Astrocyte of the hippocampus (primary cell): ENCODE results near the gene IQGAP3.

Experiments
- DNase-seq: peaks from one replicate; pipeline ENCODE4 v3.0.0; 2011; ENCODE audit warnings: low read depth, low spot score

IQGAP3 gene

DNA sequence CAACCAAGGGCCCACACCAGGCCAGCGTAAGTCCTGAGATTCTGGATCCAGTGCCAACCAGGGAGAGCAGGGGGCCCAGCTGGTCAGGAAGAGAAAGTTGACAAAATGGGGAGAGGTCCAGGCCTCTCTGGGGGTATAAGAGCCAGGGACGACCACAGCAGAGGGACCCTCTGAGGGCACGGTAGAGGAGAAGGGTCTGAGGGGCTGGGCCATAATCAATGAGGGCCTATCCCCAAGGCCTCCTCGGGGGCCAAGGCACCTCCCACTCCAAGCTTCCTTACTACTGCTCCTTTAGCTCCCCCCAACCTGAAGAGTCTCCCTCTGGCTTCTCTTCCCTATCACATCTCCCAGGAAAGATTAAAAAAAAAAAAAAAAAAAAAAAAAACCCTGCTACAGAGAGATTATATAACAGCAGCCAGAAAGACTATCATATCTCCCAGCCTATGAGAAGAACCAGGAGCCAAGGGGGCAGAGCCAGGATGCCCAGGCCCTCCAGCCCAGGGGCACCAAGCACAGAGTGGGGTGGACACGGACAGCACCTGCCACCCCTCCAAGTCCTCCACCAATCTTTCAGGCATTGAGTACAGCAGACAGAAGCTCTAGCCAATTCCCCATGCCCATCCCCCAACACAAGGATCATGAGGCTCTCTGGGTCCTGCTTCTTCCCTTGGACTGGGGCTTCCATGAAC, 74.5 kb downstream of the IQGAP3 start:
- no peak for DNase-seq

DNA sequence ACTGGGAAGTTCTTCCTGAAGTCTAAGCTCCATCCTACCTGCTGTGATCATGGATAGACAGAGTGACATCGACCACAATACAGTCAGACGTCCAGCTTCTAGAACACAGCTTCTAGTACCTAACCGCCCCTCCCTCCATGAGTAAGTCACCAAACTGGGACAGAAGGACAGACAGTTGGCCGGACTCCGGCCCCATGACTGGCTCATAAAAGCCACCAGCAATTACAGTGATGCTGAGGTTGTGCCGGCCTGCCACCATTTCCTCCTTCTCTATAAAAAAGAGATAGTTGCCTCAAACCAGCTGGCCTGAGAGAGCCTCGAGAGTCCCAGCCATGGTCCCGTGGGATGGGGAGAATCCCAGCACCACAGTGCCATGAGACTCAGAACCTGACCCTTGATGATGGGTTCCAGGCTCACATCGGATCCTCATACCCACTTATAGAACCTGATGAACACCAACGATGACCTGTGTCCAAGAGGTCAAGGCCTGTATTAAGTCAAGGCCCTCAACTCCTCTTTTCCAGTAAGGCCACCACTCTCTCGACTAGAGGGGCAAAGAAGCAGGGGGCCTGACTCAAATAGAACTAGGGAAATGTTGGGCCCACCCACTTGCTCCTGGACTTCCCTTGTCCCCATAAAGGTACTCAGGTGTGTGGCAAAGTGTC, 75.2 kb downstream of the IQGAP3 start:
- no peak for DNase-seq

DNA sequence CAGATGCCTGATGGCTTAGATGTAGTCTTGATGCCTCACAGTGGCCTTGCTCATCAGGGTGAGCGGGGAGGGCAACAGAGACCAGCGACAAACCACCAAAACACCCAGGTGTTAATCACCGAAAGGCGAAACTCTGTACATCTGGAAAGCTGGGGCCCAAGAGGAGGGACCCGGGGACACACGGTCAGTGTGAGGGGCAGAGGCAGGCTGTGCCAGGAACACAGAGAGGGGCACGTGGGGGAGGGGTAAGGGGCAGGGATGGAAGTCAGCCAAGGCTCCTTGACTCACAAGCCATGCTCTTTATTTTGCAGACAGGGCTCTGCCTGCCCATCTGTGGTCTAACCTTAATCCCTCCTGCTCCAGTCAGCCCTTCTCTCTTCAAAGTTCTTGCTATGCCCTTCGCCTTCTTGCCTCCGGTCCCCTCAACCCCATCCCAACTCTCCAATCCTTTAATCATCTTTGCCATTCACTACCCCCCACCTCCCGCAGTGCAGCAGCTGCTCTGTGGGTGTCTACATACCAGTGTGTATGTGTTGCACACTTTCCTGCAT, 76.1 kb downstream of the IQGAP3 start:
- no peak for DNase-seq

DNA sequence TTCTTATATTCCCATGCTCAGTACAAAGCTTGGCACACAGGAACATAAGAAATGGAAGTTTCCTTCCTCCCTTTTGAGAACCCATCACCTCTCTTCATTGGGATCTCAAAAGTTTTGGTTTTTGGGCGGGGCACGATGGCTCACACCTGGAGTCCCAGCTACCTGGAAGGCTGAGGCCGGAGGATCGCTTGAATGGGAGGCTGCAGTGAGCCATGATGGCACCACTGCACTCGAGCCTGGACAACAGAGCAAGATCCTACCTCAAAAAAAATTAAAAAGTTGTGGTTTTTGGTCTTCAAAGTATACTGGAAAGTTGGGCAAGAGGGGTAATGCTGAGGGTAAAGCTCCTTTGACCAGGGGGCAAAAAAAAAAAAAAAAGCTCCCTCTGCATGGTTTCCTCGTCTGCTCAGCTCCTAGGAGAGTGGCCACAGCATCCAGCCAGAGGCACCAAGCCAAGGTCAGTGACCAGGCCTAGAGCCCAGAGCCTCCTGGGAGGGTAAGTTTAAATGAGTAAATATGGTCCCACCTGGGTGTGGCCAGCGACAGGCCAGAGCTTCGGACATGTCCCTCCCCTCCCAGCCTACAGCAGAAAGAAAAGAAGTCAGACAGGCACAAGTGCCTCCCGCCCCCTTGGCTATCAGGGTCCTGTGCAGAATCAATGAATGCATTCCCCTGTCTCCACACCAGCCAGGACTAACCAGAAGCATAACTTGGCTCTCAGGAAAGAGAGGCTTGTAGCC, 76.8 kb downstream of the IQGAP3 start:
- DNase-seq = no peak

DNA sequence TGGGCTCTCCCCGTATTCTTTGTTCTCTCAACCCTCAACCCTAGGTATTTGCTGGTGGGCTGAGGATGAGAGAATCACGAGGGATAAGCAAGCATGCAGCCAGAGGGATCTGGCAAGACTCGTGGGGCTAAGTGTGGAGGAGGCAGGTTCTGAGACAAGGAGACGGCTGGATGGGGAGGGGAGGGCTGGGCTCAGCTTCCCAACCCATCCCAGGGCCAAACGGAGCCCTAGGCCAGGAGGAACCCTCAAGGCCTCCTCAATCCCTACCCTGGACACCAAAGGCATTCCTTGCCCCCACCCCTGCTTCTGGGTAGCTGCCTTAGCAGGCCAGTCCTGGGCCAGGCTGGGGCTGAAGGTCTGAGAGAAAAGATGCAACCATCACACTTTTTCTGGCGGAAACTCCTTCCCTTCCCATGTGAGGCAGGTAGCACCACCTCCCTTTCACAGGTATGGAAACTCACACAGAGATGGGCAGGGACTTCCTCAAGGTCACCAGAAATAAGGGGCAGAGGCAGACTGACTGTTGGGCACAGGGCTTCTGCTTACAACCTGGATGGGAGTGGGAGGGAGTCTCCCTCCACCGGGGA, 78.0 kb downstream of the IQGAP3 start:
- DNase-seq = no peak

DNA sequence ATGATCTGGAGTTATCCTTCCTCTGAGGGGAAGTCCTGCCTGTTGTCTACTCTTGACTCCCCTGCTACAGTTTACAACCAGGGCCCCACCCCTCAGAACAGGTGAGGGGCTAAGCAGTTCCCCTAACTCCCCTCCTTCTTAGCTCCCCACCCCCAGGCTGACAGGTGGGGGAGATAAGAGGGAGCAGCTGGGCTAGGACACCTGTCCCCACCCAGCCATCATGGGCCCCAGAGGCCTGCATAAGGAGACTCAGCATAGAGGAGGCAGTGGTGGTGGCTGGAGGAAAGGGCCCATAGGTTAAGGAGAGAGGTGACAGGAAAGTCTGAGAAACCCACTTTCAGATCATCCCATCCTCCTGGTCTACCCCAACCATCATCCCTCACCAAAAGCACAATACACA, 78.6 kb downstream of the IQGAP3 start:
- DNase-seq = no peak

DNA sequence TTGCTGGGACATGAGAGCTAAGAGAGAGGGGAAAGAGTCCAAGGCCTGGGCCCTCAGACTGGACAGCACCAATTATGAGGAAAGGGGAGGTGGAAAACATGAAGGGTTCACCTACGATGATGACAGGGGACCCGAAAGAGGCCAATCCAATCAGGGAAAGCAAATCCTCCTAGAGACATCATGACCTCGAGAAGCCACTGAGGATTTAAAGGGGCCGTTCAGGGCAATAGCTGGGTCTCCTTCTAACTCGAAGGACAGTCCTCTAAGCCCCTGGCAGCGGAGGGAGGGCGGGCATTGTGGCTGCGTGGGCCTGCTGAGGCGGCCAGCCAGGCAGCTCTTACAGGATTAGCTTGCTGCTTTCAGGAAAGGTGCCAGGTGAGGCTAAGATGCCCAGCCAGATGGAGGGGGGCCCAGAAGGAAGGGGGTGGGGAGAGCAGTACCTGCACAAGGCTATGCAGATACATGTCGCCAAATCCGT, 79.2 kb downstream of the IQGAP3 start:
- peak; percentile 70 for DNase-seq

DNA sequence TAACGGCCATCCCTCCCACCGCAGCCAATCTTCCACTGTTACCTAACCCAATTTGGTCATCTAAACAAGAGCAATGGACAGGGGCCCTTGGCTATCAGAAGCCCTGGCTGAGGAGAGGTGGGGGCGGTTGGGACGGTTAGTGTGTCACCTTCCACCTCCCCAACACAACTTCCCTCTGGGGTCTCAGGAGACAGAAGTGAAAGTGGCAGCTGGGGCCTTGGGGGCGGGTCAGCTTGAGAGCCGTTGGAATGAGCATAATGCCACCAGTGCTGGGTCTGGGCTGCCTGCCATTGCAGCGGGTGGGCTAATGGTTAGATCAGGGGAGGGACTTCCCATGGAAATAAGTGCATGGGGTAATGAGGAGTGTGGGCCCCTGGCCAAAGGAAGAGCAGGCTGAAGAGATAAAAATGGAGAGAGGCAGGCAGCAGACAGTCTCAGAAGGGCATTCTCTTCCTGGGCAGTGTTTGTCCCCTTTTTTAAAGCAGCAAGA, 79.7 kb downstream of the IQGAP3 start:
- no peak for DNase-seq

DNA sequence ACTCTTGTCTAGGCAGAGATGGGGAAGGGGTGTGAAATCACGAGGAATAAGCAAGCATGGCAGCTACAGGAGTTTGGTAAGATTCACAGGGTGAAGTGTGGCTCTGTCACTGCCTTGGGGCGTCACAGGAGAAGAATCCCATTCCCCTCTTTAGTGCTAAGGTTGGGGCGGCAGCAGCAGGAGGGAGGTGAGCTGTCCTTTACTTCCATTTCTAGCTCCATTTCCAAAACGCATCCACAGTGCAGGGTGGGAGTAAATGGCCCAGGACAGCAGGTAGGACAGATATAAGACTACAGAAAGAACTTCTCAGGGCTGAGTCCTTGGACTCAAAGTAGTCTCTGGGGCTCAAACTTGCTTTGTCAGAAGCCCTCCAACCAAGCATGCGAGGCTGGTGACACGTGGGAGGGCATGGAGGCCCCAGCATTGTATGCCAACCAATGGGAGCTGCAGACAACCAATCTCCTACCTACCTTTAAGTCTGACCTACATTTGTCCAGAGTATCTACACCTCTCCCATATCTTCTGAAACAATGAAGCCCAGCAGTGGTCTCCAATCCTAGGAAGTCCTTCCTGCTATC, 80.3 kb downstream of the IQGAP3 start:
- no peak for DNase-seq

DNA sequence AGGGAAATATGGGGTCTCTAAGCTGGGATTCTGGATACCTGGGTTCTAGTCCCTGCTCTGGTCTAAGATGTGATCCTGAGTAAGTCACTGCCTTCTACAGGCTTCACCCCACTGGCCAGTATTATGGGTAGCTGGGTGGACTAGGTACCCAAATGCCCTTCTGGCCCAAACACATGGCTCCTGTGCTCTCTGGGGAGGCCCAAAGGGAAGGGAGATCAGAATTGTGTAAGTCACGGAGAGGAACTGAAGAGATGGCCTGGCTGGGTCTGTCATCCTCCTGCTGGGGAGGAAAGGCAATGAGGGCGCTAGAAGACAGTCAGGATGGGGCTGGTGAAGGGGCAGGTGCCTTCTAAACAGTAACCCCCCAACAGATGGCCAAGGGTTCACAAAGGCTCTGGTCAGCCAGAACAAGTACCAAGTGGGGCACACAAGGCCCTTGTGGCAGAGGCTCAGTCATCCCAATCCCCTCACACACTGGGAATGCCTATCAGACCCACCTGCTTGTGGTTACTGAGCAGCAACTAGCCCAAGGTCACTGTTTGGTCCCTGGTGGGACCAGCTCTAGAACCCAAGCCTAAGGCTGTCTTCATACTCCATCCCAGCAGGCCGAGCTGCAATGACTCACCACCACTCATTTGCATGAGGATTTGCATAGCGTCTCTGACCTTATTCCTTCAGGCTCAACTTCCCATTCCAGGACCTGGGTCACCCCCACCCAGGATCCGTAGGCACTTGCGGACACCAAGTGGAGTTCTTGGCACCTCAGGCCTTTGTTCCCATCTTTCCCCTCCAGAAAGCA, 81.0 kb downstream of the IQGAP3 start:
- no peak for DNase-seq

DNA sequence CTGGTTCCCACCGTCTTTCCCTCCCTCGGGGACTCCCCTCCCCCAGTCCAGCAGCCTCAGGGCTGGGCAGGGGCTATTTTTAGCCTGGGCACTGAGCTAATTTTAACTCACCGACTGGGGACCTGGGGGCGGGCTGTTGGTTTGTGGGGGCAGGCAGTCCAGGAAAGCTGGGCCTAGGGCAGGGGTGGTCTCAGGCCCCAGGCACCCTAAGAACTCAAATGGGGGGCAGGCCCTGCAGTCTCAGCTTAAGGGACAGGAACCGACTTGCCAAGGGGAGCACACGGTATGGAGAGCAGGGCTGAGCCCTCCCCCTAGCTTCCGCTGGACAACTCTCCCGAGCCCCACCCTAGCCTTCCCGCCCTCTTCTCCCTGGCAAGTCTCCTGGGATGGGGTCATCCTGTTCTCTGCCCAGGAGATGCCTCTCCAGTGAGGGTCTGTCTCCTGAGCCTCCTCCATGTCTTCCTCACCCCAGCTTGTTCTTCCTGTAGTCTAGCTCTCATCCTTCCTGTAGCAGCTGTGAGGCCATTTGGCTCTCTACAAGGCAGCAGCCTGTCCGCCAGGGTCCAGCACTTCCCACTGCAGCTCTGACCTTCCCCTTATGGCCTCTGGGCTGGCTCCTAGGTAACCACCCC, 81.8 kb downstream of the IQGAP3 start:
- DNase-seq = peak; percentile 49

DNA sequence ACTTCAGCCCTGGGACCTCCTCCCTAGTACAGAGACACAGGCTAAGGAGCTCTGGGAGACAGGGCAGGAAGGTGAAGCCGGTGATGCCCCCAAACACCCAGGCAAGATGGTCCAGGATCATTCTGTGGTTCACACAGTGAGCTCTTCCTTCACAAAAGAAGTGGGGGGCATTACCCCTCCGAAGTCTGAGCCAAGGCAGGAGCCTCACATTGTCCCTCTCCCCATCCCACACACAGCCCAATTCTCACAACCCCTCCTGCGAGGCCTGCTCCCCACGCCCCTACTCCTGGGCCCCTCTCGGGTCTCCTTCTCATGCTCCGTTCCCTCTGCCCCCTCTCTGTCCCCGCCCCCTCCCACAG, 82.5 kb downstream of the IQGAP3 start:
- no peak for DNase-seq

DNA sequence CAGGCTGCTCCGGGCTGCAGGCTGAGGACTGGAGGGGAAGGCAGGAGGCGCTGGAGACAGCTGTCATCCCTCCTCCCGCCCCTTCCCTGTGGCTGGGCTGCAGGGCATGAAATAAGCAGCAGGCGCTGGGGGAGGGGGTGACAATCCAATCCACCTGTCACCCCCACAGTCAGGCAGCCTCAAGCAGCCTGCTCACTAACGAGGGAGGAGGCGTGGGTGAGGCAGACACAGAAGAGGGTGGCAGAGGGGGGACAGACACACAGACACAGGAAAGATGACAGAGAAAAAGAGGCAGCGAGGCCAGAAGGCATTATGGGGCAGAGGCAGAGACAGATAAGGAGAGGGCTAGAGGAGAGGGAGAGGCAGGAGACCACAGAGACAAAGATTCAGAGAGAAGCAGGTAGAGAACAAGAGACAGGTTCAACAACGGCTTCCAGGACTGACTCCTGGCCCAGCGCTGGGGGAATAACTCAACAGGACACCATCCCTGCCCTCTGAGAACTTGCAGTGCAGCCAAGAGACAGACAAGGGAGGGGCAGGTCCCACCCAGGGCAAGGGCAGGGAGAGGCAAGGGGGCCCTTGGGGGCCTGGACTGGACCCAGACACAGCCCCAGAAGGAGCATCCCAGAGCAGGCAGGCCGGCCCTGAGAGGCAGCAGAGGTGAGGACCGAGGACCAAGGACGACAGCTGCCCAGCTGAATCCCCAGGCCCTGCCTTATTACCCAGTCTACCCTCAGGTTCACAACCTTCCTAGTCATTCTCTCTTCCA, 83.0 kb downstream of the IQGAP3 start:
- no peak for DNase-seq

DNA sequence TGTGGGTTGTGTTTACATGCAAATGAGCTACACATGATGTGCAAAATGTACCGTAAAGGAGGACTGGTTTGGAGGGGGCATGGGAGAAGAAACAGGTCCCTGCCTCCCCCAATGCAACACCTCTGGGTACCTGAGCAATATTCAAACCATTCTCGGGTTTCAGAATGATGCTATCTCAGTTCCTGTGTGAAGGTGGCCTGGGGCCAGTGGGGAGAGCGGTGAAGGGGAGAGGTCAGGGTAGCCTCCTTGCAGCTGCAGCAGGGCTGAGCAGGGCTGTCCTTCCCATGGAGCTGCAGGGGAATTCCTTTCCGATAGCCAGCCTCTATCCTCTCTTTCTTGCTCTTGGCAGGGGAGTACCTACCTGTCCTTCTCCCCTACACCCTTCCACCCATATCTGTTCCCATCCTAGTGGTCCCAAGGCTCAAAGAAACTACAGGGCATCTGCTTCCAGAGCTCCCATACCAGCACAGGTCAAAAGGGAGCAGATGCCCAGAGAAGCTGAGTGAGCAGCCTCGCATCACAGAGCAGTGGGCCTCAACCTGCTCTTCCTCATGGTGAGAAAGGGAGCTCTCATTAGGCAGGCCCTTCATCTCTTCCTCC, 83.7 kb downstream of the IQGAP3 start:
- no peak for DNase-seq

DNA sequence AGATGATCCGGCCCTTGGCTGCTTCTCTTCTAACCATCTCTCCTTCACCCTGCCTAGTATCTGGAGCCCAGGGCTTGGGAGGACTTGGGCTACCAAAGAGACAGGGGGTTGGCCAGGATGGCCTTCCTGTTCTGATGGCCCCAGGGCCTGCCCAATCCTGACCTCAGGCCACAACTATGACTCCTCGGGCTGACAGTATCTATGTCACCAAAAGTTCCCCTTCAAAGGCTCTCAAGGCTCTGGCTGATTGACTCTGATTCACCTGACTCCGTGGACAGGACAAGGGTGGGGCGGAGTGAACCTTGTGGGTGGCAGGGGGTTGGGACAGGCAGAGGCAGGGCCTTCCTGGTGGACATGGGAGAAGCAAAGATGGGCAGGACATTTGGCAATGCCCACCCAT, 84.5 kb downstream of the IQGAP3 start:
- no peak for DNase-seq

DNA sequence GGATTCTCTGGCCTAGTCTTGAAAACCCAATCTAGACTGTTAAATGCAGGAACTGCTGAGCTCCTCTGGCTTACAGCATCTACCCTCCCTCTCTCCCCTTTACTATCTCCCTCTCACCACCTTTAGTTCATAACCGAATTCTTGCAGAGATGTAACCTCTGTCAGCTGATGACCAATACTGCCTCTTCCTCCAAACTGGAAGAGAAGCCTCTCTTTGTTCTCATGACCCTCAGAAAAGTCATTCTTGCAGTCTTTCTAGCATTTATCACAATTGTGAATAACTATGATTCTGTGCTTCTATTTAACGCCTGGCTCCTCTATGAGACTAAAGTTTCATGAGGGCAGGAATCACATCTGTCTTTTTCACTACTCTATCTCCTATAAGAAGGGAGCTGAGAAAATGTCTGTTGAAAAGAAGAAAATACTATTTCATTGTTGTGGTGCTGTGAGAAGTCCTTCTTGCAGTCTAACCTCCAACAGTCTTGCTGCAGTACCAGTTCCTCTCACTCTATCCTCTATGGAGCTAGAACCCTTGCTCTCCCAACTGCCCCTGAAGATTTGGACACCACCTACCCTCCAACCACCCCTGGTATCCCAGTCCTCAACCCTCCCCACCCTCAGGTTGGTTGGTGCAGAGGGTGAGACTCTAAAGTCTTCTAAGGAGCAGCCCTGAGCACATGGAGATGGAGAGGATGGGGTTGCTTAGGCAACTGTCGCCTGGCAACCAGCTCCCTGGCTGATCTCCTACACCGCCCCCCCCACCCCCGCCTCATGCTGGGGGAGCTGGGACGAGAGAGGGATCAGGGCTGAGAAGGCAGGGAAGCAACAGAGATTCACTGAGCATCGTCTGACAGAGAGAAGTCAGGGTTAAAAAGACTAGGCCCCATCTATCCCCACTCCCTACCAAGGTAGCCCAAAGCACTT, 85.7 kb downstream of the IQGAP3 start:
- DNase-seq = no peak

DNA sequence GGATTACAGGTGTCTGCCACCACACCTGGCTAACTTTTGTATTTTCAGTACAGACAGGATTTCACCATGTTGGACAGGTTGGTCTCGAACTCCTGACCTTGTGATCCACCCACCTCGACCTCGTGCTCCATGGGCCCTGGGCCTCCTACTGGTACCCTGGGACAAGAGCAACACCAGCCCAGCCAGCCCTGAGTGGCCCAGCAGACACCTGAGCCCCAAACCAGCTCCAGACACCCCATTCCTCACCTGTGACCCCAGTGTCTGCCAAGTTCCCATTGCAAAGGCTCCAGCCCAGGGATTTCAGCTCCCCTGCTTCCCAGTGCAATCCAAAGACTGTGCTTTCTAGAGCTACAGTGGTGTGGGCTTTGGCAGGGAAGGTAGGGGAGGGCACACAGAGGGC, 86.4 kb downstream of the IQGAP3 start:
- DNase-seq = no peak

DNA sequence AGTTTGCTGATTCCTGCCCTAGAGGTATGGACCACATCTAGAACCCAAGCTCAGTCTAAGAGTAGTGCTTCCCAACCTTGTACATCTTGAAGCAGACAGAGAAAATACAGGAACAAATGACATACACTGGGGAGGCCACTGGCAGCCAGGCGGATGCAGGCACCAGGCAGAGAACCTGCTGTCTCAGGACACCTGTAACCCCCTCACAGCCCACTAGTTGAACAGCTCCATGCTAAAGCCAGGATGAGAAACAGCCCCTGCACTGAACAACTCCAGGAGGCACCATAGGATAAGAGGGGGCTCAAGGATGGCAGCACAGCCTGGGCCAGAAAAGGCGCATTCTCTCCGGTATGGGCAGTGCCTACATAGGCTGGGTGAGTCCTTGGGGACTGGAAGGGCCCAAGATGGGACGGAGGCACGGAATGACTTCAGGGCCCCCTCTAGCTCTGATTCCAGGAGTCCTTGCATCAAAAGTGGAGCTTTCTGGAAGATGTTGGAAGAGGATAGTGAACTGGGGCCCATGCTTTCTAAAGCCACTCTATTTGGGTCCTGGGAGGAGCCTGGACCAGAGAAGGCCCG, 87.8 kb downstream of the IQGAP3 start:
- no peak for DNase-seq
